ENCODE measurements around the gene MTA2. TPM values are rescaled to one million over a fixed set of nuclear protein-coding genes. Genes with fewer than 3 reads are reported as not detected.

Gene MTA2
- total and polyA plus RNA-seq, 2 of the 8 experiments (the other 6 are each of a cell fraction or from before 2014, with no cell fraction given): 25.7 to 114 TPM

DNA sequence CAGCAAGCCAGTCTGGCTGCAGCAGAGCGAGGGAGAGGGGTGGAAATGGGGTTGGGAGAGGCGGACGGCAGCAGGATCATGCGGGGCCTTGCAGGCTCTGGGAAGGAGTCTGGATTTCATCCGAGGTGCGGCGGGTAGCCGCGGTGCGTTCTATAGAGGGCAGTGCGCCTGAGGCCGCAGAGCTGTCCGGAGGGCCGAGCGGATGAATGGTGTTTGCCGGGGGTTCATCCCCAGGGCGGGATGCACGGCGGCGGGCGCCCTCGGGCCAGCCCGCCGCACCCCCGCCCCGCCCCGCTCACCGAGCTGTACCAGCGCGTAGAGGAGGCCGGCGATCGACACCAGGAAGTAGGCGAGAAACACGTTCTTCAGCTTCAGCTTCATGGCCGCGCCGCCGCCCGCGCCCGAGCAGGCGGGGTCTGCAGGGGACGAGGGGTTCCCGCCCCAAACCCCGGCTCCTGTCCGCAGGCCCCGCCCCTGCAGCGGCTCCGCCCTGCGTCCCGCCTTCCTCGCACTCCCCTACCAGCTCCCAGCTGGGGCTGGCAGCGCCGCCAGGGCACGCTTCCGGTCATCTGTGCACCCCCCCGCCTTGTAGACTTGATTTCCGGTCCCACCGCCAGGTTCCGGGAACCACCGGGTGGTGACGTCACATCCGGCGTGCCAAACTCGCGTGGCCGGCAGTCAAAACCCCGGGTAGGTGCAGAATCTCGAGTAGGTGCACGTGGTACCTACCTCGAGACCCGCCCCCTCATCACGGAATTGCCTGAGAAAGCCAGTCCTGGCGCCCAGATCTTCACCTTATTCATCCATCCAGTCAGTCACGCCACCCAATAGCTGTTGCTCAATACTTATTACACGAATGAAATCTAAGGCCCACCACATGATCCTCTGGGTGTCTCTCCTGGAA lies 20.2 kb upstream of the MTA2 start, which contains the start of gene B3GAT3 (continued):
- TF ChIP-seq JUN (IDR thresholded peaks at IDR 0.05; ENCODE audit: low read depth, low read length): peak; percentile 85
- no peak for TF ChIP-seq RNF2 (IDR thresholded peaks at IDR 0.05; ENCODE audit: borderline replicate concordance, low read depth, low read length, missing control alignments, poor library complexity, severe bottlenecking)
- TF ChIP-seq GABPA (IDR thresholded peaks at IDR 0.05; ENCODE audit: borderline replicate concordance, insufficient read depth, low read length): peak; percentile 96
- peak in 1 of 2 experiments; percentile 96; a peak in 2 of 3 replicates for TF ChIP-seq POLR2A (IDR thresholded peaks at IDR 0.05; ENCODE audit: control extremely low read depth in 1 of 2, low read depth in 2 of 2, low read length in 2 of 2)
- TF ChIP-seq HDAC2 (IDR thresholded peaks at IDR 0.05; ENCODE audit: borderline replicate concordance in 1 of 2, low read depth in 2 of 2, low read length in 2 of 2): peak in 1 of 2 experiments; percentile 35; a peak in 1 of 4 replicates
- TF ChIP-seq POLR2AphosphoS5 (IDR thresholded peaks at IDR 0.05; ENCODE audit: low read depth, low read length): peak; percentile 87
- TF ChIP-seq SP1 (IDR thresholded peaks at IDR 0.05; ENCODE audit: low read depth, low read length): peak; percentile 61; the same call in 1 of the 2 replicates
- peak; percentile 74; the same call in 1 of the 2 replicates for TF ChIP-seq SP4 (IDR thresholded peaks at IDR 0.05; ENCODE audit: low read length)
- 0 out of 2 replicates have a peak, but pooled peaks have one; percentile 4 for TF ChIP-seq TCF12 (IDR thresholded peaks at IDR 0.05; ENCODE audit: low read depth, low read length)
- 0 out of 2 replicates have a peak, but pooled peaks have one; percentile 64 for TF ChIP-seq BACH1 (IDR thresholded peaks at IDR 0.05; ENCODE audit: low read length)
- no peak for TF ChIP-seq NRF1 (IDR thresholded peaks at IDR 0.05; ENCODE audit: low read depth, low read length)
- peak; percentile 81 for TF ChIP-seq TAF1 (IDR thresholded peaks at IDR 0.05; ENCODE audit: low read depth, low read length)
- 0 out of 2 replicates have a peak, but pooled peaks have one; percentile 15 for TF ChIP-seq SRF (IDR thresholded peaks at IDR 0.05; ENCODE audit: low read depth, low read length)
- TF ChIP-seq, protein P1, sequence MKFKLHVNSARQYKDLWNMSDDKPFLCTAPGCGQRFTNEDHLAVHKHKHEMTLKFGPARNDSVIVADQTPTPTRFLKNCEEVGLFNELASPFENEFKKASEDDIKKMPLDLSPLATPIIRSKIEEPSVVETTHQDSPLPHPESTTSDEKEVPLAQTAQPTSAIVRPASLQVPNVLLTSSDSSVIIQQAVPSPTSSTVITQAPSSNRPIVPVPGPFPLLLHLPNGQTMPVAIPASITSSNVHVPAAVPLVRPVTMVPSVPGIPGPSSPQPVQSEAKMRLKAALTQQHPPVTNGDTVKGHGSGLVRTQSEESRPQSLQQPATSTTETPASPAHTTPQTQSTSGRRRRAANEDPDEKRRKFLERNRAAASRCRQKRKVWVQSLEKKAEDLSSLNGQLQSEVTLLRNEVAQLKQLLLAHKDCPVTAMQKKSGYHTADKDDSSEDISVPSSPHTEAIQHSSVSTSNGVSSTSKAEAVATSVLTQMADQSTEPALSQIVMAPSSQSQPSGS (IDR thresholded peaks at IDR 0.05; ENCODE audit: low read length): peak; percentile 63; the same call in 1 of the 2 replicates
- TF ChIP-seq, protein P2, sequence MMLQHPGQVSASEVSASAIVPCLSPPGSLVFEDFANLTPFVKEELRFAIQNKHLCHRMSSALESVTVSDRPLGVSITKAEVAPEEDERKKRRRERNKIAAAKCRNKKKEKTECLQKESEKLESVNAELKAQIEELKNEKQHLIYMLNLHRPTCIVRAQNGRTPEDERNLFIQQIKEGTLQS (IDR thresholded peaks at IDR 0.05; ENCODE audit: insufficient read depth, low read depth, low read length): no peak
- no peak for TF ChIP-seq CHD1 (IDR thresholded peaks at IDR 0.05; ENCODE audit: low read depth, low read length)
- TF ChIP-seq SAP30 (IDR thresholded peaks at IDR 0.05; ENCODE audit: insufficient read depth, insufficient replicate concordance, low read length): peak; percentile 91
- TF ChIP-seq SIN3A (conservative IDR thresholded peaks at IDR 0.05 in 1 of 2, IDR thresholded peaks at IDR 0.05 in 1 of 2; ENCODE audit: low read depth in 1 of 2, low read length in 2 of 2): peak; percentile 74 to 93; a peak in 3 of 4 replicates
- TF ChIP-seq CREB1 (IDR thresholded peaks at IDR 0.05): peak; percentile 93
- no peak for TF ChIP-seq SUZ12 (IDR thresholded peaks at IDR 0.05; ENCODE audit: low read length)
- TF ChIP-seq TEAD4 (IDR thresholded peaks at IDR 0.05; ENCODE audit: low read depth, low read length): 0 out of 2 replicates have a peak, but pooled peaks have one; percentile 0

Data from H1 (cell line).